ENCODE results near the gene PCDHB7.

- no peak for TF ChIP-seq YY1 (IDR thresholded peaks at IDR 0.05; ENCODE audit: insufficient read depth, insufficient read length)
- no peak for TF ChIP-seq ZNF274 (IDR thresholded peaks at IDR 0.05; ENCODE audit: low read depth, low read length)
- no peak for TF ChIP-seq SUZ12 (IDR thresholded peaks at IDR 0.05; ENCODE audit: extremely low read depth, insufficient read depth, insufficient read length)
These were observed 16.7 kb upstream of the PCDHB7 start for GRCh38 chr5:141155540-141156374.

Measured in NT2/D1 (cell line).